ENCODE measurements around the gene CREG2. TPM values are rescaled to one million over a fixed set of nuclear protein-coding genes. Genes with fewer than 3 reads are reported as not detected.

CREG2 gene
- total and polyA plus RNA-seq, 8 donors: 0.05 to 0.19 (median 0.12) TPM; not detected in 5

DNA sequence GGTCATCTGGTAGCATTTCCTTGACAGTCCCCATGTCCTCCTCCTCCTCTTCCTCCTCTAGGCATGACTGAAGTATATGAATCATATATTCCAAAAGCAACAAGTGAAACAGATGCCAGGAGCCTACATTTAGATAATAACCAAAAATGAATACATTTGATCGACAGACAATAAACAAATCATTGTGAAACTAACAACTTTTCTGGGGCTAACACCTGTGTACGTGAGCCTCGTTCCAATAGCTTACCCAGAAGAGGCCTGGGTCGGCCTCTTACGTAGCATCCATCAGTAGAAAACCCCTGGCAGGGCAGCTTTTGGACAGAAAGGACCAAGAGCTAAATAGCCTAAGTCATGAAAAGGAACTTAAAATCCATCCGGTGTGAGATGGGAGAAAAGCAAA, 15.3 kb upstream of the CREG2 start:
- Histone ChIP-seq H3K27ac (no peak overlapping the region), H3K27me3 (no peaks in the 10 kb centered on the region), H3K9me3 (no peaks in the 10 kb centered on the region), H3K4me3 (no peak overlapping the region), H3K4me1 (no peaks in the 10 kb centered on the region), H3K36me3 (no peaks in the 10 kb centered on the region)
- DNase-seq: no peak
- 83 to 90% methylated on average over 6 of the region's 6 CpGs for whole genome bisulfite sequencing, 2 donors
- TF ChIP-seq, protein P1, sequence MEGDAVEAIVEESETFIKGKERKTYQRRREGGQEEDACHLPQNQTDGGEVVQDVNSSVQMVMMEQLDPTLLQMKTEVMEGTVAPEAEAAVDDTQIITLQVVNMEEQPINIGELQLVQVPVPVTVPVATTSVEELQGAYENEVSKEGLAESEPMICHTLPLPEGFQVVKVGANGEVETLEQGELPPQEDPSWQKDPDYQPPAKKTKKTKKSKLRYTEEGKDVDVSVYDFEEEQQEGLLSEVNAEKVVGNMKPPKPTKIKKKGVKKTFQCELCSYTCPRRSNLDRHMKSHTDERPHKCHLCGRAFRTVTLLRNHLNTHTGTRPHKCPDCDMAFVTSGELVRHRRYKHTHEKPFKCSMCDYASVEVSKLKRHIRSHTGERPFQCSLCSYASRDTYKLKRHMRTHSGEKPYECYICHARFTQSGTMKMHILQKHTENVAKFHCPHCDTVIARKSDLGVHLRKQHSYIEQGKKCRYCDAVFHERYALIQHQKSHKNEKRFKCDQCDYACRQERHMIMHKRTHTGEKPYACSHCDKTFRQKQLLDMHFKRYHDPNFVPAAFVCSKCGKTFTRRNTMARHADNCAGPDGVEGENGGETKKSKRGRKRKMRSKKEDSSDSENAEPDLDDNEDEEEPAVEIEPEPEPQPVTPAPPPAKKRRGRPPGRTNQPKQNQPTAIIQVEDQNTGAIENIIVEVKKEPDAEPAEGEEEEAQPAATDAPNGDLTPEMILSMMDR (IDR thresholded peaks at IDR 0.05): no peak
- intact Hi-C loops (cut with DNase I): no loop called here
- no peak for ATAC-seq
- FAIRE-seq: no peak

DNA sequence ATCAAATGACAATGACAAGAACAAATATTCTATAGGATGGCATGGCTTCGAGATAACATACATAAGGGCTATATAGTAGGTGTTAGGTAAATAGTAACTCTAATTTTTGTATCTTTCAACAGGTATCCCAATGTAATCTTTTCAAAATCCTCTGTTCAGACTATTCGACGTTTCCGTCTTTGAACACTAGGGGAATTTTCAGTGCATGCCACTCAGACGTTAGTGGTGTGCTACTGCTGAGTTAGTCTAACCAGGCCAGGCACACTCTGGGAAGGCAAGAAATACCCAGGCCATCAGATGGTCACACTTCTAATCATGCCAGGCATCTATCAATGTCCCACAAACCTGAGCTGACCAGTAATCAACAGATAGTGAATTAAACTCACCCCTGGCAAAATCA, 14.6 kb upstream of the CREG2 start:
- no peak for DNase-seq
- ATAC-seq: no peak
- intact Hi-C loops (cut with DNase I): no loop called here
- FAIRE-seq: no peak
- TF ChIP-seq, protein P1 (IDR thresholded peaks at IDR 0.05): no peak
- Histone ChIP-seq H3K4me1 (no peaks in the 10 kb centered on the region), H3K4me3 (no peak overlapping the region), H3K27me3 (no peaks in the 10 kb centered on the region), H3K36me3 (no peaks in the 10 kb centered on the region), H3K9me3 (no peaks in the 10 kb centered on the region), H3K27ac (no peak overlapping the region)
- WGBS, 2 donors: 50 to 57% methylated on average over 5 of the region's 5 CpGs

DNA sequence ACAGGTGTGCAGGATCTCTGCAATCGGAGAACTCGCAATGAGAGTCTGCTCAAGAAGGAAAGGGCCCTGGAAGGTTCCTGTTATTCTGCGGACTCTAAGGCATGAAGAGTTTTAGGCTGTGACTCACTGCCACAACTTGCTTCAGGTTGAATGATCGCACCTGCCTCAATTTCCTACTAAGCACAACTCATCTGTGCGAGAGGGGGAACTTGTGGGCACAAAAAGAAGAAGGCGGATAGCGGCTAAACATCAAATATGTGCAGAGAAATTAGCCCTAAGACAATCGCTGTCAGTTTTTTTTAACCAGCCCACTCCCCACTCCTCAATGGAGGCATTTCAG, 14.0 kb upstream of the CREG2 start:
- DNase-seq (no peak), ATAC-seq (no peak), FAIRE-seq (no peak)
- no peak overlapping the region for H3K4me3 ChIP-seq
- intact Hi-C loops (cut with DNase I): no loop called here
- H3K27me3 ChIP-seq: no peaks in the 10 kb centered on the region
- no peak overlapping the region for H3K27ac ChIP-seq
- H3K9me3 ChIP-seq: no peaks in the 10 kb centered on the region
- WGBS, 2 donors: 84 to 86% methylated on average over 8 of the region's 8 CpGs
- TF ChIP-seq, protein P1 (IDR thresholded peaks at IDR 0.05): no peak
- H3K4me1 ChIP-seq: no peaks in the 10 kb centered on the region
- no peaks in the 10 kb centered on the region for H3K36me3 ChIP-seq

DNA sequence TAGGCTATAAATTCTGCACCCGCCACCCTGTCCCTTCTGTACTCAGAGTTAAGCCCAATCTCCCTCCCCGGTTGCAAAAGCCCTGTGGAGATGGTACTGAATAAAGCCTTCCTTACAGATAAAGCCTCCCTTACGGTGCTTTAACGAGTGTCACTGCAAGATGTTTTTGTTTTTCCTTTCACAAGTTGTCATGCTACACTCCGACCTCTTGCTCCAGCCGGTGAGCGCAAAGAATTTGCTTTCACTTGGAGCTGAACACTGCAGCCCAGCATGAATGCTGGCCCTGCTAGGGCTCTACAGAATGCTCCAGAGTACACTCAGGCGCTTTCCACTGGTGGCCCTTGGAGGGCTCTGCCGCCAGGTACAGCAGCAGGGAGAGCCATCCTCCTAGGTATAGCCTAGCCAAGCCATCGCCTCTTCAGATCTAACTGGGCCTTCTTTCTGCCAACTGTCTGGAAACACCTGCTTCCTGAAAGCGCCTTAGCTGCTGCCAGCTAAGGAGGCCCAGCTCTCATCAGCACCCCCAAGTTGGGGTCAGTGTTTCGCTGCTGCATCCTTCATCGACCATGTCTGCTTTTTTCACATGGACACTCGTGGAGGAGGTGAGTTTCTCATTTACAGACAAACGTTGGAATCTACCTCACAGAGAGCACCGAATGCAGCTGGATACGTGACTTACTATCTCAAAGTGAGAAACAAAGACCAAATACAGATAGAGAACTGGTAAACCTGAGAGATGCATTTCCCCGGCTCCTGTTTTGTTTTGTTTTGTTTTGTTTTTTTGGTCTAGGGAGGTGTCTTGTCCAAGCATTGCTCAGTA, 13.4 kb upstream of the CREG2 start:
- no peaks in the 10 kb centered on the region for H3K9me3 ChIP-seq
- no peak overlapping the region for H3K27ac ChIP-seq
- H3K27me3 ChIP-seq: no peaks in the 10 kb centered on the region
- DNase-seq (no peak), FAIRE-seq (no peak), ATAC-seq (no peak)
- no peak overlapping the region for H3K4me3 ChIP-seq
- TF ChIP-seq, protein P1 (IDR thresholded peaks at IDR 0.05): no peak
- intact Hi-C loops (cut with DNase I): no loop called here
- H3K36me3 ChIP-seq: no peaks in the 10 kb centered on the region
- WGBS, 2 donors: 68 to 74% methylated on average over 18 of the region's 18 CpGs
- H3K4me1 ChIP-seq: no peaks in the 10 kb centered on the region

DNA sequence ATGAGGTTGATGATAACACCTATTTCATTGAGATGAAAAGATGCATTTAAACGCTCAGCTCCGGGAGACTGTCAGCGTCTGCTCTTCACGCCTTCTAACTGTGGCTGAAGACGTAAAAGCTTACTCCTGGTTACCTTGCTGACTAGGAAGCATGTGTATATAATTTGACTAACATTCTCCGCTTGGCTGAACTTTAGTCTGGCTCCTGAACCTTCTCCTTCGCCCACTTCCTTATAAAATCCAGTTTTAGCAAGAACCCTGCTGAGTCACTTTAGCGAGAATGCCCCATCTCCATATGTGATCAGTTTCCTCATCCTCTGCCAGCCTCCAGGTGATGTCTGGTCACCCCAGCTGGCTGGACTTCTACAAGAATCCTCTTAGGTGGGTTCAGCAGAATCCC, 12.7 kb upstream of the CREG2 start:
- no peak for DNase-seq

More for the DNA sequence above, 12.7 kb upstream of the CREG2 start:
- TF ChIP-seq, protein P1 (IDR thresholded peaks at IDR 0.05): no peak
- intact Hi-C loops (cut with DNase I): no loop called here
- H3K4me3 ChIP-seq: no peak overlapping the region
- 70 to 82% methylated on average over 8 of the region's 8 CpGs for WGBS, 2 donors
- H3K27me3 ChIP-seq: no peaks in the 10 kb centered on the region
- H3K9me3 ChIP-seq: no peaks in the 10 kb centered on the region
- no peaks in the 10 kb centered on the region for H3K36me3 ChIP-seq
- ATAC-seq (peak in 1 of 4 donors; percentile 46), FAIRE-seq (no peak)
- H3K27ac ChIP-seq: no peak overlapping the region
- no peaks in the 10 kb centered on the region for H3K4me1 ChIP-seq
